HG02588 (cell line): ENCODE data around the gene TM4SF1.

Source experiments
- ATAC-seq: cut with Tn5 transposase; IDR thresholded peaks from one replicate; pipeline ENCODE4 v1.9.1; 2021; ENCODE audit warnings: mild to moderate bottlenecking, moderate library complexity; ENCODE audit not compliant: unreplicated experiment

The TM4SF1 gene

DNA sequence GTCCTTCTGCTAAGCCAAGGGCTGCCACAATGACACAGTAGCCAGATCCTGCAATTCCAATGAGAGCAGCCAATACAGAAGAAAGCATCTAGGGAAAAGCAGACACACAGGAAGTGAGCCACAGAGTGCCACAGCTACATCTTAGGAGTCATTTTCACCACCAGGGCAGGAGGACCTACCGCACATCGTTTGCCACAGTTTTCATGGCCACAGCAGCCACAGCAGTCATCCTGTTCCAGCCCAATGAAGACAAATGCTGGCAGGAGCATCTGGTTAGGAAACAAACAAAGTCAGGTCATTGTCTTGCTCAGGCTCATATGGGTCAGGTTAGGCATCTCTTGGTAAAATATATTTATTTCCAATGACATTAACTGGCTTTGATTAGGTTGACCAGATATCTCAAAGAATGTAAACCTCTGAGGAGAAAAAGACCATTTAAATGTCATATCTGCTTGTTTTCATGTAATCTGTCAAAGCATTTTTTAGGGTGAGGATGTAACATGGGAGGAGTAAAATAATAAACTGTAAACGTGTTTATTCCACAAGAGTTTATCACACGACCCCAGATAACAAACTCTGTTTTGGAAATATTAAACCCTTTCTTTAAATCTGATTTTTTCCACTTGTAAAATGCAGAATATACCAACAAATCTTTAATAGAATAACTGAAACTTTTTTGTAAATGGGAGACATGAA, 1.8 kb downstream of the TM4SF1 start:
- no peak for ATAC-seq

DNA sequence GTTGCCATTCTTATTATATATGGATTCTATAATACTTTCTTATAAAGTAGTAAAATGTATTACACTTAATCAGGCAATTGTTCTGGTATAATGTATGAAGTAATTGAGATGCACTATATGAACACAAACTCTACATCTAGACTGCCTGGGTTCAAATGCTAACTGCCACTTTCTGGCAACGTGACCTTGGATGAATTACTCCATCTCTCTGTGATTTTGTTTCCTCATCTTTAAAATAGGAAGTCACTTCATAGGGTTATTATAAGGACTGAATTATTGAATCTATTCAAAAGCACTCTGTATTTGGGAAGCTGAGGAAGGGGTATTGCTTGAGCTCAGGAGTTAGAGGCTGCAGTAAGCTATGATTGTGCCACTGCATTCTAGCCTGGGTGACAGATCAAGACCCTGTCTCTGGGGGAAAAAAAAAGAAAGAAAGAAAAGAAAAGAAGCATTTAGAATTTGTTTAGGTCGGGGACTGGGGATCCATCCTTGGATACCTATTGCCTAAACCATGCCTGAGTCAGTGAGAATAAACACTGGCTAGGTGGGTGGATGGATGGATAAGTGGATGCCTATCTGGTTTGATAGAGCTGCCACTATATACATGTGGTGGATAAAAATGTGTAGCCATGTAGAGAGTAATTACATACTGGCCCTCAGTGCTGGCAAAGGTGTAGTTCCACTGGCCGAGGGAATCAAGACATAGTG, 2.5 kb downstream of the TM4SF1 start:
- ATAC-seq = no peak

DNA sequence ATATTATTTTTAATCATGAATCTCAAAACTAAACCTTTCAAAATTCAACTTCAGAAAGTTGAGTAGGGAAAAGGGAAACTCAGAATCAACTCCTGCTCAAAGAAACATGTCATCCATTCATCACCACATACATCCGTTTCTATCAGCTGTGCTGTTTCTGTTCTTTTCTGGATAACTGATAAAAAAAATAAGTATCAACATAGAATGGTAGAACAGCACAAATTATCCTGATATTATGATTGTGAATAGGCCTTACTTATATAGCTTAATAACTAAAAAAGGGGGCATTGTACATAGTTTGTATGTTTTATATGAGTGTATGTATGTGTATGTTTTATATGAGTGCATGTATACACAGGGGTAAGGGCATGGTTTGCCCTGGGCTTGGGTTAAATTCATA, 3.1 kb downstream of the TM4SF1 start:
- ATAC-seq = no peak

DNA sequence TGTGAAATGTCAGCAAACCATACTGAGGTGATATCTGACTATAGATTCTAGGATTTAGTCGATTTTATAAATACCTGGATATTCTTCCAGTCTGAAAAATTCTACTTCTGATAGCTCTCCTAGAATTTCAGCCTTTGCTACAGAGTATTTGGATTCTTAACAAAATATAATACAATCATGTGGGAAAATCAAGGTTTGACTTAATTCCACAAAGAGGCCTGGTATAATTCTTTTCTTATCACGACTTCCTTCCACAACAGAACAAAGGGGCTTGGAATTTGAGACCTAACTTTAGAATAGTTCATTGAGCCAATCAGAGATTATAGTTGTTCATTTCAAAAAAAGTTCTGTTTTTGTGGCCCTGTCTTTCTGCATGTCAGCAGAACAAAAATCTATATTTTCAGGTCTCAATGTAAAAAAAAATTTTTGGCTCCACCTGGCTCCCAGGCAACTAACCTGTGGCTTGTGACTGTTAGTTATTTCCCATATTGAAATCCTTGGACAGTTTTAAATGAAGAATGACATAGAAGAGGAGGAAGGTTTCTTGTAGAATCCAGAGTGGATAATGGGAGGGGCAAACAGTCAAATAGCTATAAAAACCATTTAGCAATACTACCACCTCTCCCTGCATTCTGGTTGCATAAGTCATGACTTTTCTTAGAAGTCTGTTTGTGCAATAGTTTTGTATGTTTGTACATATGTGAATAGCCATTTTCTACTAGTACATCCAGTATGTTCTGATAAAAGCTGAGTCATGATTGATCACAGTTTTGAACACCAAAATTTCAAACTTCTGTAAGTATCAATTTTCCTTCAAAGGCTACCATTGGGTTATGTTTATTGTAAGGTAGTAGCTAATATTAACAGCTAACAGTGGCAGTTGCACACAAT, 4.0 kb downstream of the TM4SF1 start:
- no peak for ATAC-seq

GRCh38 chr3:149371723-149372114, 5.7 kb downstream of the TM4SF1 start:
- no peak for ATAC-seq

- ATAC-seq = no peak
Measured at GRCh38 chr3:149371001-149371722, 6.3 kb downstream of the TM4SF1 start.

- ATAC-seq = no peak
Measured at GRCh38 chr3:149369991-149370866, 7.2 kb downstream of the TM4SF1 start.

GRCh38 chr3:149368674-149369497, 8.6 kb downstream of the TM4SF1 start:
- no peak for ATAC-seq

DNA sequence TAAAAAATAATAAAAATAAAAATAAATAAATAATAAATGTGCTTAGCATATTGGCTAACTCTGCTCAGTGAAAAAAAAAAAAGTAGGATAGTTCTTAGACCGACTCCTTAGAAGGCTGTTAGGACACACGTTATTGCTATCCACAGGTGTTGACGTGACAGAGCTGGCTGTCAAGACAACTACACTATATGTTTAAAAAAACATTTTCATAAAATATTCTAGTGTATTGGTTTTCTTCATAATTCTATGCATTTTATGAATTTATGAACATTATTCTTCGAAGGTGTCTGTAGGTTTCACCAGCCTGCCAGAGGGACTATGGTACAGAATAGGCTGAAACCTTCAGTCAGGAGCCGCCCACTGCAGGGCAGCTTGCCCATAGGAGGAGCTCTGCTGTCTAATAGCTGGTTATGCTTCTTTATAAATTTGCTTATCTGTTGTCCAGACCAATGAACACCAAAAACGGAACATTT, 9.2 kb downstream of the TM4SF1 start:
- no peak for ATAC-seq

GRCh38 chr3:149366941-149367840, 10.3 kb downstream of the TM4SF1 start:
- ATAC-seq = no peak

DNA sequence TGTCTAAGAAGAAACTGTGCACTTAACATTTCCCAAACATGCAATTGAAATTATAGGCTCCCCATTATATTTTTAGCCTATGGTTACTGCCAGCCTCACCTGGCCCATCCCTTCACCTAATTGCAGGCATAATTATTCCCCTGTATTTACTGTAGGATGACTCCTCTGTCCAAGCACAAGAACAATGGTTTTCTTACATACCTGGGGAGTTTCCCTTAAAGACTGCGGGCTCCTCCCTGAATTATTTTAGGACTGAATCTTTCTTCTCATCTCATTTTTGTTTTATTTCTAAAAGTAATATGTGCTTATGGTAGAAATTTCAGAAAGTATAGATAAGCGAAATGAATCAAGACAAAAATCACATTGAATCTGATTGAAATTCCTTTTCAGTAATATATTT, 11.4 kb downstream of the TM4SF1 start:
- ATAC-seq = no peak

GRCh38 chr3:149364624-149365023, 12.8 kb downstream of the TM4SF1 start:
- no peak for ATAC-seq

DNA sequence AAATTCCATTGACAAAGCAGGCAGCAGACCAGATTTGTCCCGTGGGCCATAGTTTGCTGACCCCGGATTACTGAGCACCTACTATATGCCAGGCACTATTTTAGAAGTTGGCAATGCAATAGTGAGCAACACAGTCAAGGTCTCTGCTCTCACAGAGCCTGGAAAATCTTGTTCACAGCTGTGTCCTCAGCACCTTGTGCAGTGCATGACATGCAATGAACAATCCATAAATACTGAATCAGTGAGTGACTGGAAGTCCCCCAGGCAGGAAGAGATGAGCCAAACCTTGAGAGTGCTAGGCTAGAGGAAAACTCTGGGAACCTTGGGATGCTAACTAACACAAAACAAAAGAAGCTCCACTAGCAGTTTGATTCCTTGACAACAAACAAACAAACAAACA, 14.4 kb downstream of the TM4SF1 start:
- ATAC-seq = no peak

- no peak for ATAC-seq
Measured at GRCh38 chr3:149362366-149362765, 15.1 kb downstream of the TM4SF1 start.

- ATAC-seq = no peak
Measured at GRCh38 chr3:149356630-149357029, 20.8 kb downstream of the TM4SF1 start.

DNA sequence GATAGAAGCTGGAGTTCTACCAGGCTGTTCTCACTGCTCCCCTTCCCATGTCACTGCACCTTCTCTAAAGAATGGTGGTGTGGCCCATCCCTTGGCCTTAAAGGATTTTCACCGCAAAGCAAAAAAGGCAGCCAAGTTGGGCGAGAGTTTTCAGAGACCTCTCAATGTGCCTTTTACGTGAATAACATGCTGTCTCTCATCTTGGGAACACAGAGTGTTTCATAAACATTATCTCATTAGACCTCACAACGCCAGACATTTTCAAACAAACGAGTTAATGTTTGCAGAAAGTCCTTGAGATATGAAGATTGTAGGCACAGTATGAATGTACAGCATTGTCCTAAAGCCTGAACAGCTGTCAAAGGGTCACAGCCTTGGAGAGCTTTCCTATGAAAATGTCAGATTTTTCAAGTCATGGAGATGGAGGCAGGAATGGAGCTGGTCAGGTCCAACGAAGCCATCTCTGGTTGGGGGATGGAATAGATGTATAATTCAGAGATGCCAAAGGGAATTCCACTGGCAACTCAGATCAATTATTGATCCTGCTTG, 21.3 kb downstream of the TM4SF1 start:
- ATAC-seq = no peak

GRCh38 chr3:149353581-149354184, 23.8 kb downstream of the TM4SF1 start:
- ATAC-seq = no peak
